GM19397 (cell line): ENCODE data around the gene DIPK1B.
"Not testable (repeated sequence)": the region's sequence is repeated elsewhere in the genome, so short reads cannot be mapped to it uniquely, and the experiment has no call there.

ENCODE experiments used
- ATAC-seq: cut with Tn5 transposase; IDR thresholded peaks from one replicate; pipeline ENCODE4 v1.9.1; 2021; ENCODE audit warnings: mild to moderate bottlenecking, moderate library complexity; ENCODE audit not compliant: unreplicated experiment

The DIPK1B gene

DNA sequence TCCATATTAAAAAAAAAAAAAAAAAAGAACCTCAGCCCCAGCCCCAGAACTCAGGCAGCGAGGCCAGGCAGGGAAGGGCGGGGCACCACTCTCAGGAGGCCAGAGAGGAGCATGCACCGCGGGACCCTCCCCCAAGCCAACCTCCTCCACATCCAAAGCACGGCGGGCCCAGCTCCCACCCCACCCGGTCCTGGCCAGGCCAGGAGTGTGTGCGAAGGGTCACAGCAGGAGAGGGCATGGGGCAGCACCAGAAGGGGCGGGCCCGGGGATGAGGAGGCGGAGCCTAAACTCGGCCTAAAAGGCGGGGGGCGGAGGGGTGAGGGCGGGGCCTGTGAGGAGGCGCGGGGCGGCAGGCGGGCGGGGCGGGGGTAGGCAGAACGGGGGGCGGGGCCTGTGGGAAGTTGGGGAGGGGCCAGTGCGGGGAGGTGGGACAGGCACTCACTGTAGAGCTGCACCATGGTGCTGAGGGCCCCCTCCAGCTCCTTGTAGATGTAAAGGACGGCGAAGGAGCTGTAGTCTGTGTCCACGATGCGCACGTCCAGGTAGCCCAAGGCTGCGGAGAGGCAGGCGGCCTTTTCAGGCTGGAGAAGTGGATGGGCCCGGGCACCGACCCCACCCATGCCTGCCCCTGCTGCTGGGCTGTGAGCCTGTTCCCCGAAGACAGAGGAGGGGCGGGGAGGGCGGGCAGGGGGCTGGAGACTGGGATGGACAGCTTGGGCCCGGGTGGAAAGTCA lies 50.7 kb downstream of the DIPK1B start:
- ATAC-seq, result no peak

DNA sequence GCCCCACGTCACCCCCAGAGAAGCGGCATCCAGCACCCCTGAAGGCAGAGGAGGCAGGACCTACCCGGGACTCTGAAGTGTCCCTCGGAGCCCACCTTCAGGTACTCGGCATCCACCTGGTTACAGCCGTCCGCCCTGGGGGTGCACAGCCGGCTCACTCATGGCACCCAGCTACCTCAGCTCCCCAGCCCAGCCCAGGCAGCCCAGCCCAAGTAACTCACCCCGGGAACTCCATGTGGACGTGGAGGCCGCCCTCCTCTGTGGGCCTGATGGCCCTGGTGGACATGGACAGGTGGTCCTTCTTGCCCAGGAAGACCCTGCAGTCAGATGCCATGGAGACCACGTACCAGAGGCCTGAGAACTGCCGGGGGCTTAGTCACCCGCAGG lies 51.3 kb downstream of the DIPK1B start:
- ATAC-seq, result no peak

DNA sequence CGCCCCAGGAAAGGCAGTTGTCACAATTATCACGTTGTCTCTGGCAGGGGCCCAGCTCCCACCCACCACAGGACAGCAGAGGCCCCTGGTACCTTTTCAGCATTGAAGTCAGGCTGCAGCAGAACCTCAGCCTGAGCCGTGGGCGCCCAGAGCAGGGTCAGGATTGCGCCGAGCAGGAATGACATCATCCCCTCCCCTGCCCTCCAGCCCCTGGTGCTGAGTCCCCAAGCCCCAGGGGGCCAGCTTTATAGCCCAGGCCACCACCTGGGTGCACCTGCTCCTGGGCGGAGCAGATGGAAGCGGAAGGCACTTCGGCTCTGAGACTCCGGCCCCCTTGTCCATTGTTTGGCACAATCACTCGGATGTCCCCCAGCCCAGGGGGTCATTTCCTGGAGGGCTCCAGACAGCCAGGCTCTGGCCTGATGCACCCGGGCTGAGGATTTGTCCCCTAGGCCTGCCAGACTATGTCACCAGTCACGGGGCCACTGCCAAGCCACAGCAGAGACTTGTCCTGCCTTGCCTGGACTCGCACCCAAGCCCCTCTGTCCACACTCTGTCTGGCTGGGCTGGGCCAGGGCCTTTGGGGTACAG lies 52.0 kb downstream of the DIPK1B start, which contains the start of gene LCN15:
TSS of gene LCN15 (minus strand) at position 218 of the 591 bp plus-strand sequence. CDS start at position 188, 30 bp downstream.
- ATAC-seq, result no peak

DNA sequence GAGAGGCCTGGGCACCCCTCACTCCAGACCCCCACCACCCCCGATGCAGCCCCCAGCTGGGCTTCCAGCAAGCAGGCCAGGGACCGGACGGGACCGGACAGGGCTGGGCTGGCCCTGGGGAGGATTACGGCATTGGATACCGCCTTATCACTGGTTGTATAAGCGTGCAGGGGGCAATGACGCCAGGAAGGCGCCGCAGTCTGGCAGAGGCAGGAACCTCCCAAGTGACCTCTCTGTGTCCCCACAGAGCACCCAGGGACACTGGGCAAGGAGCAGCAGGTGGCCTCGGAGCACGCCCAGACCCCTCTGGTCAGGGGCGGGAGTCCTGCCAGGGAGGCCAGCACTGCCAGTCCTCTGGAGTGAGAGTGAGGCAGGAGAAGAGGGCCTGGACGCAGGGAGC lies 52.7 kb downstream of the DIPK1B start:
- no peak for ATAC-seq

DNA sequence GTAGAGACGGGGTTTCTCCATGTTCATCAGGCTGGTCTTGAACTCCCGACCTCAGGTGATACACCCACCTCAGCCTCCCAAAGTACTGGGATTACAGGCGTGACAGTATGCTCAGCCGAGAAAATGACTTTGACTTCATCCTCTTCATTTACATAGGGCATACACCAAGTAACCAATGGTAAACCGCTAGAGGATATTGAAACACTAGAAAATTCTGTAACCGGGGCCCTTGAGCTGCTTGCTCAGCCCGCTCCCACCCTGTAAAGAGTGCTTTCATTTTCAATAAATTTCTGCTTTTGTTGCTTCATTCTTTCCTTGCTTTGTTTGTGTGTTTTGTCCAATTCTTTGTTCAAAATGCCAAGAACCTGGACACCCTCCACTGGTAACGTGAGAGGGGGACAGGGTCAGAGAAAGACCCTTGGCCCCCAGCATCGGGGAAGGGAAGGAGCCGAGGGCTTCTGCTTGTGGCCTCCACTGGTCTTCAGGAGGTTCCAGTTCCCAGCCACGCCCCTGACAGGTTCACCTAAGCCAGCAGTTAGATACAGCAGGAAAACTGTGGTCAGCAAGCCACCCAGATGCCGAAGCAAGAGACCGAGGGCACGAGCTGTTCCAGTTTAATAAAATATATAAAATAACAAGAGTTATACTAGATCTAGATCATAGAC lies 53.5 kb downstream of the DIPK1B start:
- ATAC-seq, result not testable (repeated sequence)

DNA sequence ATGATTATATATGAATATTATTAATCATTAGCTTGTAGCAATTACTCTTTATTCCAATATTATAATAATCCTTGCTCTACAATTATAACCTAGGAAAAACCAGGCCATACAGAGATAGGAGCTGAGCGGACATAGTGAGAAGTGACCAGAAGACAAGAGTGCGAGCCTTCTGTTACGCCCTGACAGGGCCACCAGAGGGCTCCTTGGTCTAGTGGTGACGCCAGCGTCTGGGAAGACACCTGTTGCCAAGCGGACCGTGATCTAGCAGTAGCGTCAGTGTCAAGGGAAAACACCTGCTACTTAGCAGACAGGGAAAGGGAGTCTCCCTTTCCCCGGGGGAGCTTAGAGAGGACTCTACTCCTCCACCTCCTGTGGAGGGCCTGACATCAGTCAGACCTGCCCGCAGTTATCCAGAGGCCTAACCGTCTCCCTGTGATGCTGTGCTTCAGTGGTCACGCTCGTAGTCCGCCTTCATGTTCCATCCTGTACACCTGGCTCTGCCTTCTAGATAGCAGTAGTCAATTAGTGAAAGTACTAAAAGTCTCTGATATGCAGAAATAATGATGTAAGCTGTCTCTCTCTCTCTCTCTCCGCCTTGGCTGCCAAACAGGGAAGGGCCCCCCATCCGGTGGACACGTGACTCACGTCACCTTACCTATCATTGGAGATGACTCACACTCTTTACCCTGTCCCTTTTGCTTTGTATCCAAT lies 54.2 kb downstream of the DIPK1B start:
- ATAC-seq, result not testable (repeated sequence)

DNA sequence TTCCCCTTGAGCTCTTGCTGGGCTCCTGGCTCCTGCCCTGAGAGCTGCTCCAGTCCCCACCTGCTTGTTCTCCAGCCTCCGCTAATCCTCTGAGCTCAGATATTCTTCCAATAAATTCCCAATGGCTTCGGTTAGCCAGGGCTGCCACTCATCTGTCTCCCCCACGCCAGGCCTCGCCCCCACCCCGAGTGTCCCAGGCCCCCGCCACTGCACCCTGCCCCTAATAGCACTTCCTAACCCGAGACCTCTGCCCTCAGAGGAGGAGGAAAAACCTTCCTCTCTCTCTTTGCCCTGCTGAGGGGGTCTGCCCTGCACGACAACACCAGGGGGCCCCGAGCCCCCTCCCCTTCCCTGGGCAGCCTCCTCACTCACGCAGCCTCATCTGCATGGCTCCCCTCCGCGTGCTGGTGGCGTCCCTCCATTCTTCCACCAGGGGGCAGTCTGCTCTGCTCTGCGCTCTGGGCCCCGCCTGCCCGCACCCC lies 57.4 kb downstream of the DIPK1B start:
- ATAC-seq, result no peak

DNA sequence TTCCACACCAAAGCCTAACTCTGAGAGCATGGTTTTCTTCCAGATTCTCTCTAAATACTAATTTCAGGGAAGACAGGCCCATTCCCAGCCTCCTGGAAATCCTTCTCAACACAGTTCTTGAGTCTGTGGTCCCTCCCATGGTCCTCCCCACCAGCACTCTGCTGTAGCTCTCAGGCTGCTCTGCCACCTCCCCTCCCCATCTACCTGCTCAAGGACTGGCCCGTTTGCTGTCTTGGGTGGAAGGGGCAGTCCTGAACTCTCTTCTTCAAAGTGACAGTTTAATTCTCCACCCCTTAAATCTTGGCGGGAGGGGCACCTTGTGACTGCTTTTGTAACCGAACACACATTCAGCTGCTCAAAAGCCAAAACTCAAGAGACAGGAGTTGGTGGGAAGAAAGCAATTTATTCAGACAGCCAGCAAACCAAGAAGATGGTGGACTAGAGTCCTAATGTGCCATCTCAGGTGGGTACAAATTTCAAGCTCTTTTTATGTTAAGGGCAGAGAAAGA lies 59.6 kb downstream of the DIPK1B start:
- ATAC-seq, result no peak

DNA sequence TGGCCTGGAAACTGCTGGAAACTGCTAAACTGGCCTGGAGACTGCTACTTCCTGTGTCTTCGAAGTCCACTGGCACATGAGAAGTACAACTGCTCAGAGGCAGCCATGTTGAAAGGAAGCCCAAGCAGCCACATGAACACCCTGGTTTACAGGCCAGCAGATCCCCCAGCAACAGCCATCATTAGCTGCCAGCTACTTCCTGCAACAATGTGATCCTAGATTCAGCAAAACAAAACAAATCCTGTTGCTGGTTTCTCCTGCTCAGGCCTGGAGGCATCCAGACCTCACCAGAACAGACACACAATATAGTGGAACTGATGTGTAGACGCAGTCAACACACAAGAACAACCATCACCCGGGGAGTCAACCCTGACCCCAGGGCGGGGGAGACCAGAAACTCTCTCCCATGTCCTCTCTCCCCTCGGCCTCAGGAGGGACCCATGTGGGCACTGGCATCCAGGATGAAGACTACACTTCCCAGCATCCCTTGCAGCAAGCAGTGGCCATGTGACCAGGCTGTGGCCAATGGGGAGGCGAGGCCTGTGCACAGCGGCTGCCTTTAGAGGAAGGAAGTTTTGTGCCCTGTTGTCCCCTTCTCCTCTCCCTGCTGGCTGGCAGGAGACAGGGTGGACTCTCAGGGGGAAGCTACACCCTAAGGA lies 61.1 kb downstream of the DIPK1B start:
- ATAC-seq, result no peak
